Femur (tissue), 1 donor: ENCODE results near the gene EBF4.

Experiments
- DNase-seq: peaks from one replicate; pipeline ENCODE4 v3.0.0-alpha.2; 2017

EBF4 gene, protein sequence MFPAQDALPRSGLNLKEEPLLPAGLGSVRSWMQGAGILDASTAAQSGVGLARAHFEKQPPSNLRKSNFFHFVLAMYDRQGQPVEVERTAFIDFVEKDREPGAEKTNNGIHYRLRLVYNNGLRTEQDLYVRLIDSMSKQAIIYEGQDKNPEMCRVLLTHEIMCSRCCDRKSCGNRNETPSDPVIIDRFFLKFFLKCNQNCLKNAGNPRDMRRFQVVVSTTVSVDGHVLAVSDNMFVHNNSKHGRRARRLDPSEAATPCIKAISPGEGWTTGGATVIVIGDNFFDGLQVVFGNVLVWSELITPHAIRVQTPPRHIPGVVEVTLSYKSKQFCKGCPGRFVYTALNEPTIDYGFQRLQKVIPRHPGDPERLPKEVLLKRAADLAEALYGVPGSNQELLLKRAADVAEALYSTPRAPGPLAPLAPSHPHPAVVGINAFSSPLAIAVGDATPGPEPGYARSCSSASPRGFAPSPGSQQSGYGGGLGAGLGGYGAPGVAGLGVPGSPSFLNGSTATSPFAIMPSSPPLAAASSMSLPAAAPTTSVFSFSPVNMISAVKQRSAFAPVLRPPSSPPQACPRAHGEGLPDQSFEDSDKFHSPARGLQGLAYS

DNA sequence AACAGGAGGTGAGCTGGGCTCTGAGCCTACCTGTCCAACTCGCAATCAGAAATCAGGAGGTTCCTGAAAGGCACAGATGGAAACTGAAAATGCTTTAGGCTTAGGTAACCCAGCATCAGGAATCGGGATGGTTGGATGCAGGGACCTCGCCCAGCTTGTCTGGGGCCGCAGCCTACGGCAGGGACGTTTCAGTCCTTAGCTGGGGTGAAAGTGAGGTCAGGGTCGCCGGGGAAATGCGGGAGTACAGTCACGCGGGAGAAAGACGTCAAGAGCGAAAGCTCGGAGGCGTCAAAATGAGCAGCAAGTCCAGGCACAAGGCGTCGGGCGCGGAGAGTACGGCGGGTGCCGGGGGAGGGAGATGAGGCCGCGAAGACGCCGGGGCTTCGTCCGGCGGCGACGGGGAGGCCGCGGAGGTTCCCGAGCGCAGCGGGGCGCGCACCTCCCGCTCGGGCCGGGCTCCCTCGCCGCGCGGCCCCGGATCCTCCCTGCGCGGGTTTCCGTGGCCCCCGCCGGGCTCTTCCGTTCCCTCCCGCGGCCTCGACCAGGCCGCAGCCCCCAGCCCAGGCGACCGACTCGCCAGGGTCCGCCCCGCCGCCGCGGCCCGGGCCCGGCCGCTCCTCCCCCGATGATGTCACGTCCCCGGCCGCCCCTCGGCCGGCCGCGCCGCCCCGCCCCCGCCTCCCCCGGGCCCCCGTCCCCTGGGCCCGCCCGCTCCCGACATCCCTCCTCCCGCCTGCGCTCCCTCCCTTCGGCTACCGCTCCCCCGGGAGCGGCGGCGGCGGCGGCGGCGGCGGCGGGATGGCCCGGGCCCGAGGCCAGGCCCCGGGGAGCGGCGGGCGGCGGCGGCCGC is at the start of gene EBF4:
EBF4 (plus strand) TSS at position 745 of the 850 bp plus-strand sequence. CDS start 866 bp downstream, outside the sequence.
- DNase-seq = peak; percentile 62

DNA sequence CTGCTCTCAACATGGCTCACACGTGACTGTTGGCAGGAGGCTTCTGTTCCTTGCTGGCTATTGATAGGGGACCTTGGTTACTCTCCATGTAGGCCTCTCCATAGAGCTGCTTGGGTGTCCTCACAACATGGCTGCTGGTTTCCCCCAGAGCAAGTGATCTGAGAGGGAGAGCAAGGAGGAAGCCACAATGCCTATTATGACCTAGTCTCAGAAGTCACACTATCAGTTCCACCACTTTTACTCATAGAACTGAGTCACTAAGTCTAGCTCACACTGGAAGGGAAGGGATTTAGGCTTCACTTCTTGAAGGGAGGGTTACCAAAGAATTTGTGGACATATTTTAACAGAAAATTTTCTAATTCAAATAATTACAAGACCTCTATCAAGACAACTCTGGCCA is 48.9 kb upstream of the EBF4 start:
- no peak for DNase-seq

DNA sequence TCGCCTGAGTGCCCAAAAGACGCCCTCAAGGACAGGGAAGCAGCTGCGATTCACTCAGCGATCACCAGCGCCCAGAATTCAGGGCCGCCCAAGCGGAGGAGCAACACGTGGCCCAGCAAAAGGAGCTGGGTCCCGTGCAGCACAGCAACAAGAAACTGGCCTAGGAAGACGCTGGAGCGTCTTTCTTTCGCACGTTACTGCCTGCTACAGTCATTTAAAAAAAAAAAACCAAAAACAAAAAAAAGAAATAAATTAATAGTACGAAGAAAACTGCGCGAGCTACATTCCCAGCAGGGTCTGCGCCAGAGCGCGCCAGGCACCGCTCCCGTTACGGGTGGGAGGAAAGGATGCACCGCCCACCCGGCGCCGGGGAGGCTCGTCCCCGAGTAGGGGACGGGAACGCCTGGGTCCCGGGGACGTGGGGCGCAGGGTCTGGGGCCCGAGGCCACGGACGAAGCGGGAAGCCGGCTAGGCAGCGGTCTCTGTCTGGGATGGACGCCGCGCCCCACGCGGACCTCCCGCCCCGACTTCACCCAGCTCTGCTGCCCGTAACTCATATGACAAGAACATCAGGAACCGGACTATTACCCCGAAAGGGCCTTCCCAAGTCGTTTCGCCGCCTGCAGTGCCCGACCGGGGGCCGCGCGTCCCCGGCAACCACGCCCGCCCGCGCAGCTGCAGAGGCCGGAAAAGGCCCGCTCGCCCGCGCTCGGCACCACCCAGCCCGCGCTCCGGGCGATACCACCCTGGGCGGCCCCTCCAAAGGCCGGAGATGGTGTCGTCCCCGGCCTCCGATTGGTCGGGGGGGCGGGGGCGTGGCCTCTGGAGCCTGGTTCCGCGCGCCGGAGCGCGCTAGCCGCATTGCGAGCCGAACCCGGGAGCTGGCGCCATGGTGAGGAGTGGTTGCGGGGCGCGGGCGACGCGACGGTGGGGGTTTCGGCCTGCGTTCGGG is 40.5 kb upstream of the EBF4 start, which contains the start of gene NOP56:
NOP56 (plus strand) TSS at position 861 of the 952 bp plus-strand sequence; CDS start at position 890, 29 bp downstream.
- DNase-seq = peak; percentile 96

DNA sequence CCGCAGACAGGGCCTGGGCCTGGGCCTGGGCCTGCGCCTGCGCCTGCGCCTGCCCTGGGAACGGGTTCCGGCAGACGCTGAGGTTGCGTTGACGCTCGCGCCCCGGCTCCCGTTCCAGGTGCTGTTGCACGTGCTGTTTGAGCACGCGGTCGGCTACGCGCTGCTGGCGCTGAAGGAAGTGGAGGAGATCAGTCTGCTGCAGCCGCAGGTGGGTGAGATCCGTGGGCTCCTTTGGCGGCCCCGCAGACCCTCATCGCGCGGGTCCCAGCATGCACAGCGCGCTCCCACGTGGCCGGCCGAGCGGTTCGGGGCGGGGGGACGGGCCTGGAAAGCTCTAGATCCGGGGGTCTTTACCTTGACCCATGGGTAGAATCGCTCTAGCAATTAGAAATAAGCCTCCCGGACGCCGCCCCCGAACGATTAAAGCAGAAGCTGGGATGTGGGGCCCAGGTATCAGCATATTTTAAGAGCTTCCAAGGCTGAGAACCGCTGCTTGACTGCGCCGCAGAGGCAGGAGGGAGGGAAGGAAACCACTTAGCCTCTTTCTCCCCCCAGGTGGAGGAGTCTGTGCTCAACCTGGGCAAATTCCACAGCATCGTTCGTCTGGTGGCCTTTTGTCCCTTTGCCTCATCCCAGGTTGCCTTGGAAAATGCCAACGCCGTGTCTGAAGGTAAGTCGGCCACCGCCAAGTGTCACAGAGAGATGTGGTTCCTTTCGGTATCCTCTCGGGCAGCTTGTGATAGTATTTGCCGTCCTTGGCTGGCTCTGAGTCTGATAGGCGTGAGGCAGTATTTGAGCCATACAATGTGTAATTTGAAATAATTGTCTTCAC is 39.6 kb upstream of the EBF4 start:
- peak; percentile 66 for DNase-seq

DNA sequence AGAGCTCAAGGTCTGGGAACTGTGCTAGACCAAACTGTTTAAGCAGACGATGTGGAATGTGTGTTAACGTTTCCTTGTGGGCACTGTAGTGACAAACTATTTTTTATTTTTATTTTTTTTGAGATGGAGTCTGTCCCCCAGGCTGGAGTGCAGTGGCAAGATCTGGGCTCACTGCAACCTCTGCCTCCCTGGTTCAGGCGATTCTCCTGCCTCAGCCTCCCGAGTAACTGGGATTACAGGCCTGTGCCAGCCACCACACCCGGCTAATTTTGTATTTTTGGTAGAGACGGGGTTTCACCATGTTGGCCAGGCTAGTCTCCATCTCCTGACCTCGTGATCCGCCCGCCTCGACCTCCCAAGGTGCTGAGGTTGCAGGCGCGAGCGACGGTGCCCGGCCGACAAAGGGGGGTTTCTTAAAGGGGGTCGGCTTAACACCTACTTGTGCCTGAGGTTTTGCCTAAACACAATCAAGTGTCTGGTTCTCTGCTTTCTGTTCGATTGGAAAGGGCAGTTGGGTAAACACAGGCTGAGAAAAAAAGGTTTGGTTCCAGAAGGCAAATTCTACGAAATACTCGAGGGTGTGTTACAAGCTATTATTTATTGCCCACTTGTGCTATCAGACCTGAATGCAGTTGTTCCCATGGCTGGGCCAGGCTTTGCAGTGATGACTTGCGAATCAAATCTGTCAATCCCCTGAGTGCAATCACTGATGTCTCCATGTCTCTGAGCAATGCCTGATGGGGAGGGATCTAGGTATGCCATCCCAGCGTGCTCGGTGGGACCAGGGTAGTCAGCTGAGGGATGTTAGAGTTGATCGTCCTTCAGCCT is 38.8 kb upstream of the EBF4 start:
- DNase-seq = no peak

DNA sequence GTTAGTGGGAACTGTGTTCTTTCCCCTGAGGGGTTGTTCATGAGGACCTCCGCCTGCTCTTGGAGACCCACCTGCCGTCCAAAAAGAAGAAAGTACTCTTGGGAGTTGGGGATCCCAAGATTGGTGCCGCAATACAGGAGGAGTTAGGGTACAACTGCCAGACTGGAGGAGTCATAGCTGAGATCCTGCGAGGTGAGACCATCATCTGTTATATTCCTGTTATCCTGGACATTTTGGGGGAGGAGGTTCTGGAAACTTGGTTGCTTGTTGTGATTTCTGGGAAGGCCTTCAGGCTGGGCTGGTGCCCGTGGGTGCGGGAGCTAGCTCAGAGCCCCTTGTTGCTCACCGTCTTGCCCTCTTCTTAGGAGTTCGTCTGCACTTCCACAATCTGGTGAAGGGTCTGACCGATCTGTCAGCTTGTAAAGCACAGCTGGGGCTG is 38.2 kb upstream of the EBF4 start:
- no peak for DNase-seq

DNA sequence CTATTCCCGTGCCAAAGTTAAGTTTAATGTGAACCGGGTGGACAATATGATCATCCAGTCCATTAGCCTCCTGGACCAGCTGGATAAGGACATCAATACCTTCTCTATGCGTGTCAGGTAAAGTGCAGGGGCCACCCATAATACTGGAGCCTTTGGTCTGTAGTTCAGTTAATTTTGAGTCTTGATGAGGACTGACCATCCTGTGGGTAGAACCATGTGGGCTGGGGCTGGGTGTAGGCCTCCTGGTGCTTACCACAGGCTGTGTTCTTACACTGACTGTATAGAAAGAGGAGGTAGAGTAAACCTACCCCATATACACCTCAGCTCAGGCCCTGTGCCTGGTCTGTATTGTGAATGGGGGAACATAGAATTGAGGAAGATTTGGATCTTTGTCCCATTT is 37.7 kb upstream of the EBF4 start:
- no peak for DNase-seq

DNA sequence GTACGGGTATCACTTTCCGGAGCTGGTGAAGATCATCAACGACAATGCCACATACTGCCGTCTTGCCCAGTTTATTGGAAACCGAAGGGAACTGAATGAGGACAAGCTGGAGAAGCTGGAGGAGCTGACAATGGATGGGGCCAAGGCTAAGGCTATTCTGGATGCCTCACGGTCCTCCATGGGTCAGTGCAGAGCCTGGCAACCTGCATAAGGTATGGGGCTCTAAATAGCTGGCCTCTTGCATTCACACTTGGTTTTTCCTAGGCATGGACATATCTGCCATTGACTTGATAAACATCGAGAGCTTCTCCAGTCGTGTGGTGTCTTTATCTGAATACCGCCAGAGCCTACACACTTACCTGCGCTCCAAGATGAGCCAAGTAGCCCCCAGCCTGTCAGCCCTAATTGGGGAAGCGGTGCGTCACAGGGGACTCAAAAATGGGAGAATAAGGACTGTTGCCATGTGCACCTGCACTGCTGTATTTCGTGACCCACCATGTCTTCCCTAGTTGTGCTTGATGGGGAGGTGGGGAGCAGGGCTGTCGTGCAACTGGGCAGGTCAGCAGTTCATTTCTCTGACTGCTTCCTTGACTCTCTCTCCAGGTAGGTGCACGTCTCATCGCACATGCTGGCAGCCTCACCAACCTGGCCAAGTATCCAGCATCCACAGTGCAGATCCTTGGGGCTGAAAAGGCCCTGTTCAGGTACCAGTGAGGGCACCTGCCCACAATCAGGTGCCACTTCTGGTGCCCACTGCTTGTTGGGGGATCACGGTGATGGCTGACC is 37.1 kb upstream of the EBF4 start:
- DNase-seq = no peak

DNA sequence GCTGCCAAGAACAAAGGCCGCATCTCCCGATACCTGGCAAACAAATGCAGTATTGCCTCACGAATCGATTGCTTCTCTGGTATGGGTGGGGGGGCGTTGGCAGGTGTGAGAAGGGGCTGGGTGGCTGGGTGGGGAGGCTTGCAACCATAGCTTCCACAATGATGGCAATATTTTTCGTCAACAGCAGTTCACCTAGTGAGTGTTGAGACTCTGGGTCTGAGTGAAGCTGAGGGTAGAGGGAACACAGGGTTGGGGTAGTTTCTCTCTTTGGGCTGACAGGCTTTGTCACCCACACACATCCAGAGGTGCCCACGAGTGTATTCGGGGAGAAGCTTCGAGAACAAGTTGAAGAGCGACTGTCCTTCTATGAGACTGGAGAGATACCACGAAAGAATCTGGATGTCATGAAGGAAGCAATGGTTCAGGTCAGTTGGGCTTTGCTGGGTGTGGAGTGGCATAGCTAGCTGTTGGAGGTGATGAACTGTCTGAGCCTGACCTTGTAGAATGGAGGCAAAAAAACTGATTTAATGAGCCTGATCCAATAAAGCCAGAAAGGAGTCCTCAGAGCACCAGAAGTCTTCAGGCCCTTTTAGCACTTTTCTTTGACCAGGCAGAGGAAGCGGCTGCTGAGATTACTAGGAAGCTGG is 36.0 kb upstream of the EBF4 start:
- no peak for DNase-seq

DNA sequence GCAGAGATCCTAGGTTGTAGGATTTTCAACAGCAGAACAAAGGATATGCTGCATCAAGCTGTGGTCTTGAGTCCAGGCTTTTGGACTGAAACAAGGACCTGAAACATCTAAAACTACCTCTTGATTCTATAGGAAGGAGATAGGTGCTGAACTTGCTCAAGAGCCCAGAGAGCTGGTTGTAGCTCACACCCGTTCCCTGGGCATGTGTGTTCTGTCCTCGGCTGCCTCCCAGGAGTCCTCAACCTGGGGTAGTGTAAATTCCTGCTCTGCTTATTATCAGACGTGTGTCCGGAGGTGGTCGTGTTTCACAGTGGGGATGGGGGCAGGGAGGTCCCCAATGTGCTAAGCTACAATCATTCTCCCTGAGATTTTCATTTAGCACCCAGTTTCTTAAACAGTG is 35.3 kb upstream of the EBF4 start:
- DNase-seq = no peak

DNA sequence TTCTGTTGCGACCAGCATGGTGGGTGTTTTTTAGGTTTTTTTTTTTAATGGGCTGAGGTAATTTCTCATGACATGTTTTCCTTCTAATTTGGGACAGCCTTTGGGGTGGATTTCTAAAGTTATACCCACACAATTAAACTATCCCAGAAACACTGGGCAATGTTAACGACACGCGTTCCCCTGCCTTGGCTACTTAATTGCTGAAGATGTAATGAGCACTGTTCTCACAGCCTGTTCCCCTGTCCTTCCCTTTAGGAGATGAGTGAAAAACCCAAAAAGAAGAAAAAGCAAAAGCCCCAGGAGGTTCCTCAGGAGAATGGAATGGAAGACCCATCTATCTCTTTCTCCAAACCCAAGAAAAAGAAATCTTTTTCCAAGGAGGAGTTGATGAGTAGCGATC is 34.9 kb upstream of the EBF4 start:
- DNase-seq = no peak

DNA sequence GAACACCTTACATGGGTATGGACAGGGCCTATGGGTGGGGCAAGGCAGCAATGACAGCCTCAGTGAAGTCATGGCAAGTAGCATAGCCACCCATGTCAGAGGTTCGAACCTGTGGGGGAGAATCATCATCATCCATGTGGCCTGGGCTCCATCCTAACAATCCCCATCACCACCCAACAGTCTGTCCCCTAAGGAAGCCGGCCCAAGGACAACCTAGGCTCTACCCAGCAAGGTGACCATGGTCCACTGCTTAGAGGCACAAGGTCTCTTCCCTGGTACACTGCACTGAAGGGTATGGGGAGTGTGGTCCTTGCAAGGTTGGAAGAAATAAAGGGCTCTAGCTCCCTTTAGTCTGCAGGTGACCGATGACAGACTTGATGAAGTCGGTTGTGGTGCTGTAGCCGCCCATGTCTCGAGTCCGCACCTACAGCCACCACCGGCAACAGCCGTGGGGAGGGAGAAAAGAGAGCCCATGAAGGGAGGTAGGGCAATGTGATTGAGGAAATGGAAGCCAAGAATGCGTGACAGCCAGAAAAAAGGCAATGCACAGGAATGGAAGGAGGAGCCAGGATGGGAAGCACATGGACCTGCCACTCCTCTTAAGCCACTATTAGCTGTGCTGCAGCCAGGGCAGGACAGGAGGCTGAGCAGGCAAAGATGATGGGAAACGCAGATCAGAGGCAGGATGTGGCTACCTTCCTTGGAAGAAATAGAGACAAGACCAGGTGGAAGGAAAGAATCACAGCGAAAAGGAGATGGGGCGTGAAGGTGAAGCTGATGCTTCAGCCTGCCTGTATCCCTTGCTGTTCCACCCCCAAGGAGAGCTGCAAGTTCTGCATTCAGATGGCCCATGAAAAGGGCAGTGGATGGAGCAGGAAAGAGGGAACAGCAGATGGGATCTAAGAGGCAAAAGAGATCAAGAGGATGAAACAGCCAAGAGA is 33.9 kb upstream of the EBF4 start:
- DNase-seq = no peak

DNA sequence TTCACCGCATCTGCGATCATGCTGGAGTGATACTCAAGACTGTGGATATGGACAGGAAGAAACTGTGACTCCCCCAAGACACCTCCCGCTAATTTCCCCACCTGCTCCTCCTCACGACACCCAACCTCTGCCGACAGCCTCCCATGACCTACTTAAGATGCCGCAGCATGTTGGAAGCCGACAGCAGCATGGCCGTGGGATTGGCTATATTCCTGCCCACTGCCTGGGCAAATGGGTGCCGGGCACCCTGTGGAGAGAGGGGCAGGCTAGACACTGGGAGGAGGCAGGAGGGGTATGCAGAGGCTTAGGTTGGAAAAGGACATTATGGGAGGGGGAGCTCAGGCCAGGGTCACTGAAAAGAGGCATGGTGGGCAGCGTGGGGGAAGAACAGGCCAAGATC is 33.0 kb upstream of the EBF4 start:
- DNase-seq = no peak

DNA sequence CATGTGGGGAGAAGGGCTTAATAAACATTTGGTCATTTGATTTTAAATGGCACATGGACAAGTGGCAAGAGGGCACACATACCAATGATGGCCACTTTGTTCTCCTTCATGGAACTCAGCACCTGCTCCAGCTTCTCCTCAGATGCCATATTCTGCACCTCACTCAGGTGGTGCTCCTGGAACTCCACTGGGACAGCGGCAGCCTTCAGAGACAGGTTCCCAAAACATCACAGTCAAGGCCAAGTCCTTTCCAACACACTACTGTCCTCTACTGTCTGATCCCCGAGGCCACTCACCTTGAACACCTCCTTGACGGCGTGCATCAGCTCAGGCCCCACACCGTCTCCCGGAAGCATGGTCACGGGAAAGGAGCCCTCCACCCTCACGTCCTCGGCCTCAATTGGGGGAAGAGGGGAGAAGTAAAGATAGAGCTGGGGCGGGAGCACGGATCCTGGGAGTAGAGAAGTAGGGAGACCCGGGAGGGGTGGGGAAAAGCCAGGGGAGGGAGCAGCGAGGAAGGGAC is 29.2 kb upstream of the EBF4 start:
- DNase-seq = no peak

DNA sequence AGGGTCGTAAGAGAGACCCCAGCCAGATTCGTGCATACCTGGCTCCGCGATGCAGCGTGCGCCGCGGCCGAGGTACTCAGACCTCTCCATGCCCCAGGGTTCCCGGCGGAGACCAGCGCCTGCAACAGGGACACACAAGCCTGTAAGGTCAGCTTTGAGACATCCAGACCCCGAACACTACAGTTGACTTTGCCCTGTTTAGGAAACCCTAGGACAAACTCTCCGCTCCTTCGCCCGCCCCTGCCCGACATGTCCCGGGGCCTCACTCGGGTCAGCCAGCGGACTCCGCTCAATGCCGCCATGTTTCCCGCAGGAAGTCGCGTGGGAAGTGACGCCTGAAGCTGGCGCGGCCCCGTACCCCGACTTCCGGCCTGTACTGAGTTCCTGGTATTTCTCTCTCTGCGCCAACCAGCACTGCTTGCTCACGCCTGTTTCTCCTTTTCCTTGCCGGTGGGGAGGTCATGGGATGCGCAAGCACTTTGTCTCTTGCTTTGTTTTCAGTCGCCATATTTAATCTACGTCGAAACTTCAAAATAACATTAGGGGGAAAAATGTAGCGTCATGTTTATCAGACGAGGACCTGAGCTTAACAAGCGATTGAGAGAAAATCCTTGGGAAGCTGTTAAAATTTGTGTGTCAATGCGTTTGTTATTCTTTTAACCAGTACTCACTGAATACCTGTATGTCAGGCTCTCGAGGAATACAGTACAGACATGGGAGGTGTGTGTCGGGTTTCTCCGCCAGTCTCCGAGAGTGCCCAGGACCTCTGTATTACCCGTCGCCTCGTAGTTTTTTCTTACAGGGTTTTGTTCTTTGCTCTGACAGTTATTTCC is 28.5 kb upstream of the EBF4 start, which contains the start of gene IDH3B:
IDH3B (minus strand) TSS at position 330 of the 833 bp plus-strand sequence; CDS start at position 302, 28 bp downstream.
- peak; percentile 97 for DNase-seq

DNA sequence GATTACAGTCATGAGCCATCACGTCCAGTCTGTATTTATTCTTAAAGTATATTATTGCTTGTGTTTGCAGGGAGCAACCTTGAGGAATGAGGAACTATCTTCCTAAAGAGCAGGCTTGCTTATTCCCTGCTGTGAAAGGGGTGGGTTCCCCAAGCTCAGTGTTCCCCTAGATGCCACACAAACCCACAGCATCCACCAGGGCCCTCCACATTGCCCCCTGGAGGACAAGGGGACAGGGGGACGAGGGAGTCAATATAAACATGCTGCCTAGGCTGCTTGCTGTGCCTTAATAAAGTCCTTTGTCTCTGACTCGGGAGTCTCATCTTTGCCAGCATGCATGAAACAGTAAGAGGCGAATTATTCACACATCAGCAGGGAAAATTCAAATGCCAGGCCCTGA is 20.6 kb upstream of the EBF4 start:
- no peak for DNase-seq
